Gastrocnemius medialis (tissue), 4 donors: ENCODE results near the gene CARMIL1.

Experiments used
- POLR2A ChIP-seq, 2 donors: fragments of 450-650 bp; IDR thresholded peaks; one replicate each; pipeline ENCODE4 v1.6.1; 2017; ENCODE audit warnings: antibody characterized with exemption in 2 of 2, mild to moderate bottlenecking in 2 of 2, moderate library complexity in 2 of 2
- TF ChIP-seq, protein P1 (sequence below), 5 experiments: fragments of 450-650 bp in 3 of 5; fragments of 200-600 bp in 2 of 5; sonication (generic) in 2 of 5; IDR thresholded peaks in 4 of 5; conservative IDR thresholded peaks in 1 of 5; 1 replicate in 4 of 5; 2 replicates in 1 of 5; pipeline ENCODE4 v1.5.1; 2016 to 2019; ENCODE audit warnings: antibody characterized with exemption in 5 of 5, mild to moderate bottlenecking in 3 of 5, moderate library complexity in 3 of 5

DNA sequence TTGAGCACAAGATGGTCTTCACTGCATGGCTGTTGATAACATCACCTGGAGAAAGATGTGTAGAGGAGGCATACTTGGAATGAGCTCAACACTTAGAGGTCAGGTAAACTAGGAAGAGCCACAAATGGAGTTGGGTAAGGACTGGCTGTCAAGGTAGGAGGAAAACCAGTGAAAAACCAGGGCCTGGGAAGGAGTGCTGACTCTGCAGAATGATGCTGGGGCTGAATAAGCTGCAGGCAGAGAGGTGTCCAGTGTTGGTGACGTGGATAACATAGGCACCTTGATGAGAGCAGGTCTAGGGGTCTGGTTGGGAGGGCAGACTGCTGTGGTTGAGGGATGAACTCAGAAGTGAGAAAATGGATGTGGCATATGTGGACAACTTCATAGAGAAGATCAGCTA, 160.2 kb downstream of the CARMIL1 start:
- TF ChIP-seq, protein P1, sequence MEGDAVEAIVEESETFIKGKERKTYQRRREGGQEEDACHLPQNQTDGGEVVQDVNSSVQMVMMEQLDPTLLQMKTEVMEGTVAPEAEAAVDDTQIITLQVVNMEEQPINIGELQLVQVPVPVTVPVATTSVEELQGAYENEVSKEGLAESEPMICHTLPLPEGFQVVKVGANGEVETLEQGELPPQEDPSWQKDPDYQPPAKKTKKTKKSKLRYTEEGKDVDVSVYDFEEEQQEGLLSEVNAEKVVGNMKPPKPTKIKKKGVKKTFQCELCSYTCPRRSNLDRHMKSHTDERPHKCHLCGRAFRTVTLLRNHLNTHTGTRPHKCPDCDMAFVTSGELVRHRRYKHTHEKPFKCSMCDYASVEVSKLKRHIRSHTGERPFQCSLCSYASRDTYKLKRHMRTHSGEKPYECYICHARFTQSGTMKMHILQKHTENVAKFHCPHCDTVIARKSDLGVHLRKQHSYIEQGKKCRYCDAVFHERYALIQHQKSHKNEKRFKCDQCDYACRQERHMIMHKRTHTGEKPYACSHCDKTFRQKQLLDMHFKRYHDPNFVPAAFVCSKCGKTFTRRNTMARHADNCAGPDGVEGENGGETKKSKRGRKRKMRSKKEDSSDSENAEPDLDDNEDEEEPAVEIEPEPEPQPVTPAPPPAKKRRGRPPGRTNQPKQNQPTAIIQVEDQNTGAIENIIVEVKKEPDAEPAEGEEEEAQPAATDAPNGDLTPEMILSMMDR (IDR thresholded peaks at IDR 0.05 in 4 of 5, conservative IDR thresholded peaks at IDR 0.05 in 1 of 5), result no peak
- TF ChIP-seq POLR2A (IDR thresholded peaks at IDR 0.05), result no peak
